HG03196 (cell line): ENCODE data around the gene ARHGAP40.
"Not testable (repeated sequence)": the region's sequence is repeated elsewhere in the genome, so short reads cannot be mapped to it uniquely, and the experiment has no call there.

Experiments used
- ATAC-seq: cut with Tn5 transposase; IDR thresholded peaks from one replicate; pipeline ENCODE4 v1.9.1; 2021; ENCODE audit not compliant: unreplicated experiment

The ARHGAP40 gene

GRCh38 chr20:38586181-38586525 lies 15.5 kb upstream of the ARHGAP40 start:
- no peak for ATAC-seq

- no peak for ATAC-seq
Measured at GRCh38 chr20:38588303-38588702, 13.3 kb upstream of the ARHGAP40 start.

GRCh38 chr20:38589351-38589750 lies 12.3 kb upstream of the ARHGAP40 start:
- no peak for ATAC-seq

- no peak for ATAC-seq
Measured at GRCh38 chr20:38589967-38590675, 11.5 kb upstream of the ARHGAP40 start.

GRCh38 chr20:38590676-38591473 lies 10.7 kb upstream of the ARHGAP40 start:
- ATAC-seq: no peak

- no peak for ATAC-seq
Measured at GRCh38 chr20:38591474-38592410, 9.9 kb upstream of the ARHGAP40 start.

- not testable (repeated sequence) for ATAC-seq
Measured at GRCh38 chr20:38592411-38592790, 9.2 kb upstream of the ARHGAP40 start.

- not testable (repeated sequence) for ATAC-seq
Measured at GRCh38 chr20:38594281-38594680, 7.3 kb upstream of the ARHGAP40 start.

- not testable (repeated sequence) for ATAC-seq
Measured at GRCh38 chr20:38595886-38596285, 5.7 kb upstream of the ARHGAP40 start.

- no peak for ATAC-seq
Measured at GRCh38 chr20:38599410-38599882, 2.2 kb upstream of the ARHGAP40 start.

GRCh38 chr20:38600057-38600456 lies 1.6 kb upstream of the ARHGAP40 start:
- ATAC-seq: no peak

GRCh38 chr20:38602185-38602581 lies 574 bp downstream of the ARHGAP40 start:
- ATAC-seq: no peak

- no peak for ATAC-seq
Measured at GRCh38 chr20:38603286-38603685, 1.7 kb downstream of the ARHGAP40 start.

GRCh38 chr20:38604873-38605303 lies 3.3 kb downstream of the ARHGAP40 start:
- no peak for ATAC-seq

- no peak for ATAC-seq
Measured at GRCh38 chr20:38607351-38607750, 5.7 kb downstream of the ARHGAP40 start.

GRCh38 chr20:38608188-38608587 lies 6.6 kb downstream of the ARHGAP40 start:
- ATAC-seq: no peak

- no peak for ATAC-seq
Measured at GRCh38 chr20:38609815-38610214, 8.2 kb downstream of the ARHGAP40 start.

- no peak for ATAC-seq
Measured at GRCh38 chr20:38610521-38610920, 8.9 kb downstream of the ARHGAP40 start.

- ATAC-seq: no peak
Measured at GRCh38 chr20:38612751-38613515, 11.3 kb downstream of the ARHGAP40 start.

GRCh38 chr20:38615283-38615682 lies 13.7 kb downstream of the ARHGAP40 start:
- ATAC-seq: no peak
